ENCODE results near the gene PDZK1IP1. TPM values are rescaled to one million over a fixed set of nuclear protein-coding genes. Genes with fewer than 3 reads are reported as not detected.
"Not testable (repeated sequence)": the region's sequence is repeated elsewhere in the genome, so short reads cannot be mapped to it uniquely, and the experiment has no call there.

PDZK1IP1 gene
- total RNA-seq, 1 experiment from 2014 or later, result not detected

- H3K9me3 ChIP-seq (ENCODE audit: low read depth, low read length, poor library complexity, severe bottlenecking); BruUV-seq (replicated peaks); H3K27me3 ChIP-seq (replicated peaks; ENCODE audit: insufficient read depth, low read depth, low read length, poor library complexity); H3K36me3 ChIP-seq (ENCODE audit: insufficient read depth, low read length, poor library complexity, severe bottlenecking); CTCF ChIA-PET; H3K4me1 ChIP-seq (ENCODE audit: insufficient read depth, low read length, poor library complexity, severe bottlenecking); intact Hi-C loops (cut with micrococcal nuclease; ENCODE audit: unreplicated experiment); H3K4me3 ChIP-seq (ENCODE audit: low read depth, low read length, poor library complexity, severe bottlenecking); H3K27ac ChIP-seq (ENCODE audit: low read depth, low read length, poor library complexity, severe bottlenecking); POLR2A ChIA-PET (ENCODE audit: low non-redundant PET); DNase-seq (ENCODE audit: low spot score): not testable (repeated sequence)
Observed at GRCh38 chr1:47149162-47149561, 40.7 kb downstream of the PDZK1IP1 start.

GRCh38 chr1:47147047-47147785 is 42.6 kb downstream of the PDZK1IP1 start:
- TF ChIP-seq, protein P1, sequence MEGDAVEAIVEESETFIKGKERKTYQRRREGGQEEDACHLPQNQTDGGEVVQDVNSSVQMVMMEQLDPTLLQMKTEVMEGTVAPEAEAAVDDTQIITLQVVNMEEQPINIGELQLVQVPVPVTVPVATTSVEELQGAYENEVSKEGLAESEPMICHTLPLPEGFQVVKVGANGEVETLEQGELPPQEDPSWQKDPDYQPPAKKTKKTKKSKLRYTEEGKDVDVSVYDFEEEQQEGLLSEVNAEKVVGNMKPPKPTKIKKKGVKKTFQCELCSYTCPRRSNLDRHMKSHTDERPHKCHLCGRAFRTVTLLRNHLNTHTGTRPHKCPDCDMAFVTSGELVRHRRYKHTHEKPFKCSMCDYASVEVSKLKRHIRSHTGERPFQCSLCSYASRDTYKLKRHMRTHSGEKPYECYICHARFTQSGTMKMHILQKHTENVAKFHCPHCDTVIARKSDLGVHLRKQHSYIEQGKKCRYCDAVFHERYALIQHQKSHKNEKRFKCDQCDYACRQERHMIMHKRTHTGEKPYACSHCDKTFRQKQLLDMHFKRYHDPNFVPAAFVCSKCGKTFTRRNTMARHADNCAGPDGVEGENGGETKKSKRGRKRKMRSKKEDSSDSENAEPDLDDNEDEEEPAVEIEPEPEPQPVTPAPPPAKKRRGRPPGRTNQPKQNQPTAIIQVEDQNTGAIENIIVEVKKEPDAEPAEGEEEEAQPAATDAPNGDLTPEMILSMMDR (conservative IDR thresholded peaks at IDR 0.05; ENCODE audit: low read depth, low read length), result no peak
- no peak for TF ChIP-seq EZH2 (IDR thresholded peaks at IDR 0.05; ENCODE audit: borderline replicate concordance, low read depth, low read length, poor library complexity, severe bottlenecking)
- peaks cover 4% of the 10 kb centered on the region for H3K27me3 ChIP-seq (replicated peaks; ENCODE audit: insufficient read depth, low read depth, low read length, poor library complexity)
- no peaks in the 10 kb centered on the region for H3K36me3 ChIP-seq (ENCODE audit: insufficient read depth, low read length, poor library complexity, severe bottlenecking)
- no peaks in the 10 kb centered on the region for H3K4me1 ChIP-seq (ENCODE audit: insufficient read depth, low read length, poor library complexity, severe bottlenecking)
- ChIA-PET POLR2A (ENCODE audit: low non-redundant PET) (no interaction called here), CTCF (no interaction called here)
- BruUV-seq (replicated peaks), result no TSS peak
- no peak overlapping the region for H3K4me3 ChIP-seq (ENCODE audit: low read depth, low read length, poor library complexity, severe bottlenecking)
- H3K9me3 ChIP-seq (ENCODE audit: low read depth, low read length, poor library complexity, severe bottlenecking), result no peaks in the 10 kb centered on the region
- DNase-seq (ENCODE audit: low spot score), result no peak
- no peak overlapping the region for H3K27ac ChIP-seq (ENCODE audit: low read depth, low read length, poor library complexity, severe bottlenecking)
- intact Hi-C loops (cut with micrococcal nuclease; ENCODE audit: unreplicated experiment), result no loop called here

GRCh38 chr1:47146495-47146894 is 43.3 kb downstream of the PDZK1IP1 start:
- CTCF ChIA-PET; POLR2A ChIA-PET (ENCODE audit: low non-redundant PET); H3K9me3 ChIP-seq (ENCODE audit: low read depth, low read length, poor library complexity, severe bottlenecking); H3K4me1 ChIP-seq (ENCODE audit: insufficient read depth, low read length, poor library complexity, severe bottlenecking); H3K27me3 ChIP-seq (replicated peaks; ENCODE audit: insufficient read depth, low read depth, low read length, poor library complexity); H3K36me3 ChIP-seq (ENCODE audit: insufficient read depth, low read length, poor library complexity, severe bottlenecking); BruUV-seq (replicated peaks); H3K27ac ChIP-seq (ENCODE audit: low read depth, low read length, poor library complexity, severe bottlenecking); H3K4me3 ChIP-seq (ENCODE audit: low read depth, low read length, poor library complexity, severe bottlenecking); intact Hi-C loops (cut with micrococcal nuclease; ENCODE audit: unreplicated experiment); DNase-seq (ENCODE audit: low spot score): not testable (repeated sequence)

GRCh38 chr1:47143654-47144053 is 46.2 kb downstream of the PDZK1IP1 start:
- H3K4me3 ChIP-seq (ENCODE audit: low read depth, low read length, poor library complexity, severe bottlenecking); BruUV-seq (replicated peaks); intact Hi-C loops (cut with micrococcal nuclease; ENCODE audit: unreplicated experiment); H3K36me3 ChIP-seq (ENCODE audit: insufficient read depth, low read length, poor library complexity, severe bottlenecking); H3K4me1 ChIP-seq (ENCODE audit: insufficient read depth, low read length, poor library complexity, severe bottlenecking); POLR2A ChIA-PET (ENCODE audit: low non-redundant PET); H3K27me3 ChIP-seq (replicated peaks; ENCODE audit: insufficient read depth, low read depth, low read length, poor library complexity); DNase-seq (ENCODE audit: low spot score); CTCF ChIA-PET; H3K27ac ChIP-seq (ENCODE audit: low read depth, low read length, poor library complexity, severe bottlenecking); H3K9me3 ChIP-seq (ENCODE audit: low read depth, low read length, poor library complexity, severe bottlenecking): not testable (repeated sequence)
- TF ChIP-seq, protein P1 (conservative IDR thresholded peaks at IDR 0.05; ENCODE audit: low read depth, low read length), result peak; percentile 42

DNA sequence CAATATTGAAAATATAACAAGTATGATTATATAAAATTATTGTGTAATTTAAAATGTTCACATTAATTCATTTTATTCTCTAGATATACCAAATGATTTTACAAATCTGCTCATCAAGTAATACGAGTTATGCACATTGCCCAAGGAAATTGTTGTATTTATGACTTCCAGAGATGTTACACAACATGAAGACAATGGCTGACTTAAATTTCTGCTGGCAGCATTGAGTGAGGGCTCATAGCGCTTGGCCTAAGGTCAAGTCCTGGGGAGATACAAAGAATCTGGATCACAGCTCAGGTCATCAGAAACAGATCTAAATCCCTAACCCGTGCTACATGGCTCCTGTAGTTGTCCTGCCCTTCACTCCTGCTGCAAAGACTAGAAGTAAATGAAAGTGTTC is 49.5 kb downstream of the PDZK1IP1 start:
- H3K4me1 ChIP-seq (ENCODE audit: insufficient read depth, low read length, poor library complexity, severe bottlenecking); DNase-seq (ENCODE audit: low spot score); H3K9me3 ChIP-seq (ENCODE audit: low read depth, low read length, poor library complexity, severe bottlenecking); intact Hi-C loops (cut with micrococcal nuclease; ENCODE audit: unreplicated experiment); H3K36me3 ChIP-seq (ENCODE audit: insufficient read depth, low read length, poor library complexity, severe bottlenecking); H3K4me3 ChIP-seq (ENCODE audit: low read depth, low read length, poor library complexity, severe bottlenecking); H3K27ac ChIP-seq (ENCODE audit: low read depth, low read length, poor library complexity, severe bottlenecking); POLR2A ChIA-PET (ENCODE audit: low non-redundant PET); BruUV-seq (replicated peaks); CTCF ChIA-PET: not testable (repeated sequence)
- peaks cover 14% of the 10 kb centered on the region for H3K27me3 ChIP-seq (replicated peaks; ENCODE audit: insufficient read depth, low read depth, low read length, poor library complexity)
